ENCODE results near the gene LRP1B.

GRCh38 chr2:142095647-142096046 lies 35.2 kb downstream of the LRP1B start:
- TF ChIP-seq POLR2AphosphoS5 (IDR thresholded peaks at IDR 0.05; ENCODE audit: low read depth, low read length) (no peak), REST (IDR thresholded peaks at IDR 0.05; ENCODE audit: insufficient read depth in 1 of 2, low read depth in 2 of 2, low read length in 2 of 2) (no peak), TAF1 (IDR thresholded peaks at IDR 0.05; ENCODE audit: borderline replicate concordance, insufficient read depth, low read length) (no peak)

Measured in PFSK-1 (cell line).